ENCODE measurements around the gene ZRANB1.

DNA sequence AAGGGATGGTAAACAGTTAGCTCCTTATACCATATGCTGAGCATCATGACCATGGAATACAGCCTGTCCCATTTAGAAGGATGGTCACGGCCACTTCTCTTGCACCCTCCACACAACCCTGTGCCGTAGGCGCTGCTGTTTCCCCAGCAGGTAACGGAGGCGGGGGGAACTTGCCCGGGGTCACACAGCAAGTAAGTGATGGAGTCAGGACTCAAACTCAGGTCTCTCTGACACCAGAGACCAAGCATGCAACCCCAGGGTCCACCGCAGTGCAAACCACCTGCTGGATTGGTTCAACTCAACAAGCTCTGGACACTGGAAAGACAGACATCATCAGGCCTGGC, 71.6 kb downstream of the ZRANB1 start:
- TF ChIP-seq, protein P1, sequence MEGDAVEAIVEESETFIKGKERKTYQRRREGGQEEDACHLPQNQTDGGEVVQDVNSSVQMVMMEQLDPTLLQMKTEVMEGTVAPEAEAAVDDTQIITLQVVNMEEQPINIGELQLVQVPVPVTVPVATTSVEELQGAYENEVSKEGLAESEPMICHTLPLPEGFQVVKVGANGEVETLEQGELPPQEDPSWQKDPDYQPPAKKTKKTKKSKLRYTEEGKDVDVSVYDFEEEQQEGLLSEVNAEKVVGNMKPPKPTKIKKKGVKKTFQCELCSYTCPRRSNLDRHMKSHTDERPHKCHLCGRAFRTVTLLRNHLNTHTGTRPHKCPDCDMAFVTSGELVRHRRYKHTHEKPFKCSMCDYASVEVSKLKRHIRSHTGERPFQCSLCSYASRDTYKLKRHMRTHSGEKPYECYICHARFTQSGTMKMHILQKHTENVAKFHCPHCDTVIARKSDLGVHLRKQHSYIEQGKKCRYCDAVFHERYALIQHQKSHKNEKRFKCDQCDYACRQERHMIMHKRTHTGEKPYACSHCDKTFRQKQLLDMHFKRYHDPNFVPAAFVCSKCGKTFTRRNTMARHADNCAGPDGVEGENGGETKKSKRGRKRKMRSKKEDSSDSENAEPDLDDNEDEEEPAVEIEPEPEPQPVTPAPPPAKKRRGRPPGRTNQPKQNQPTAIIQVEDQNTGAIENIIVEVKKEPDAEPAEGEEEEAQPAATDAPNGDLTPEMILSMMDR (IDR thresholded peaks at IDR 0.05) = no peak
- TF ChIP-seq POLR2A (IDR thresholded peaks at IDR 0.05) = no peak
